GM12891 (cell line): ENCODE results near the gene LRRC4.

ENCODE experiments used
- PAX5 ChIP-seq: IDR thresholded peaks from 2 replicates; pipeline ENCODE4 v1.6.1; 2011; ENCODE audit warnings: low read length, moderate library complexity, mild to moderate bottlenecking; ENCODE audit not compliant: insufficient read depth, severe bottlenecking
- POLR2A ChIP-seq: IDR thresholded peaks from 2 replicates; pipeline ENCODE4 v1.6.1; 2011; ENCODE audit warnings: low read depth, low read length, control low read depth
- POLR2AphosphoS5 ChIP-seq: IDR thresholded peaks from 2 replicates; pipeline ENCODE4 v1.6.1; 2011; ENCODE audit warnings: low read depth, low read length, control low read depth
- POU2F2 ChIP-seq: IDR thresholded peaks from 2 replicates; pipeline ENCODE4 v1.6.1; 2011; ENCODE audit warnings: low read depth, mild to moderate bottlenecking, control low read depth, low read length, moderate library complexity
- SPI1 ChIP-seq: IDR thresholded peaks from 2 replicates; pipeline ENCODE4 v1.6.1; 2011; ENCODE audit warnings: low read depth, low read length, control low read depth
- TAF1 ChIP-seq: IDR thresholded peaks from 2 replicates; pipeline ENCODE4 v1.6.1; 2011; ENCODE audit warnings: low read depth, low read length, control low read depth

- TF ChIP-seq POLR2AphosphoS5 (no peak), SPI1 (no peak), POLR2A (no peak), PAX5 (no peak), TAF1 (no peak), POU2F2 (no peak)
Observed at GRCh38 chr7:128063088-128063487, 31.9 kb upstream of the LRRC4 start.
